HG03039 (cell line): ENCODE measurements around the gene TNFAIP8L2.
"Not testable (repeated sequence)": the region's sequence is repeated elsewhere in the genome, so short reads cannot be mapped to it uniquely, and the experiment has no call there.

ENCODE experiments used
- ATAC-seq: cut with Tn5 transposase; IDR thresholded peaks from one replicate; pipeline ENCODE4 v1.9.1; 2021; ENCODE audit warnings: mild to moderate bottlenecking, moderate library complexity; ENCODE audit not compliant: unreplicated experiment

The TNFAIP8L2 gene

GRCh38 chr1:151187205-151187604 is 30.8 kb downstream of the TNFAIP8L2 start:
- ATAC-seq = no peak

GRCh38 chr1:151188667-151189066 is 32.2 kb downstream of the TNFAIP8L2 start:
- not testable (repeated sequence) for ATAC-seq

DNA sequence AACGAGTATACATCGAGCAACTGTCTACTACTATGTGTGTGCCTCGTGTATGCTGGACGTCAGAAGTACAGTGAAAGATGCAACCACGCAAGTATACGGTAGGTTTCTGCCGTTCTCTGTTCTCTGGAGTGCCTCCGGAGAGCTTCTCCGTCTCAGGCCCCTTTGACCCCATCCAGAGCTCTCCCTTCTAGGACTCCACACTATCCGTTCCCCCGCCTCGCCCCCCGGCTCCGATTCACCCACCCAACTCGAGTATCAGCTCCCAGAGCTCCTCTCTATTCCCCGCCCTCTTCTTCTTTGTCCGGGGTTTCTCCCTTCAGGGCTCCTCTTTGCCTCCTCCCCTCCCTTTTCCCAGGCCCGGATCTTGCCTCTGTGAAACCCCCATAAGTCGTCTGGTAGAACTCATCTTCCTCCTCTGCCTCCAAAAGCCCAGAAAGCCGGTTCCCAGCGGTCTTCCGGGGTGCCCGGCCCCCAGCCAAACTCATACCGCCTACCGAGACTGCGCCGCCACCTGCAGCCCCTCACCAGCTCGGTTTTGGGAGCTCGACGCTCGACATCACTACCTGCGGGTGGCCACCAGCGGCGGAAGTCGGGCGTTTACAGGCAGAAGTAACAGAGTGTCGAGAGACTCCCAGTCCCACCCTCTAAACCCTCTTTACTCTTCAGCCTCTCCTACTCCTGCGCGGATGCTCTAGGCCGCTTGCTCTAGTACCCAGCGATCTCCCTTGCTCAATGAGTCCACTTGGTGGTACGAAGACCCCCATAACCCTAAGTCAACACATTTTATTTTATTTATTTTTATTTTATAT is 33.4 kb downstream of the TNFAIP8L2 start, which contains the start of gene VPS72:
Gene VPS72 (minus strand): TSS at position 561 of the 809 bp plus-strand sequence. CDS start 76 bp downstream, at position 485.
- ATAC-seq = peak; percentile 80

- ATAC-seq = no peak
Observed at GRCh38 chr1:151192047-151192446, 35.6 kb downstream of the TNFAIP8L2 start.

GRCh38 chr1:151193304-151193703 is 36.9 kb downstream of the TNFAIP8L2 start:
- ATAC-seq = no peak

DNA sequence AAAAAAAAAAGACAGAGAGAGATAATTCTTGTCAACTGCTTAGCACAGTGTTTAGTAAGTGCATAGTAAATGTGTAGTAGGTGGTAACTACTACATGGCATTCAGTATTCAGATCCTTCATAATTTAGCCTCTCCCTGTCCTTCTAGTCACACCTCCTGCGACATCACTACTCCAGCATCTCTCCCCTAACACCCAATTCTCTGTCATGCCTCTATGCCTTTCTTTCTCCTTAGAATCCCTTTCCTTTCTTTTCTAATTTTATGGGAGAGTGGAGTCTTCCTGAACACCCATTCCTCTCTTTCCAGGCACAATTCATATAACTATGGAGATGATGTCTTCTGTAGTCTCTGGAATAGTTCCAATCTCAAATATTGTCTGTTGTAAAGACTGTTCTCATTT is 37.4 kb downstream of the TNFAIP8L2 start:
- no peak for ATAC-seq

DNA sequence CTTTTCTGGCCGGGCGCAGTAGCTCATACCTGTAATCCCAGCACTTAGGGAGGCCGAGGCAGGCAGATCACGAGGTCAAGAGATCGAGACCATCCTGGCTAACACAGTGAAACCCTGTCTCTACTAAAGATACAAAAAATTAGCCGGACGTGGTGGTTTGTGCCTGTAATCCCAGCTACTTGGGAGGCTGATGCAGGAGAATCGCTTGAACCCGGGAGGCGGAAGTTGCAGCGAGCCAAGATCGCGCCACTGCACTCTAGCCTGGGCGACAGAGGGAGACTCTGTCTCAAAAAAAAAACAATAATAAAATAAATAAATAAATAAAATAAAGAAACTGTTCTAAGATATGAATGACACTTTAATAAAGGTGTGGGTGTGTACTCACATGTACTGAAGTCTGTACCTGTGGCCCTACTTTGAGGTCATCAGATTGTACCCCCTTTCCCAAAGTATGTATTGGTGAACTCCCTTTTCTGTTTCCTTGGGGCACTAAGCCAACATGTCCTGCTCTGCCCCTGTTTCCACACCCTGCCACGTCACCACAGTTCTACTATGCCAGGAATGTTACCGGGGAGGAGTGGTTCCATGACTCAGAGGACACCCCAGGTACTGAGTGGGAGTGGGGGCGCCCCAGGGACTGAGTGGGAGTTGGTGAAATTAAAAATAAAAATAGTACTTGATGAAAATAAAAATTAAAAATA is 38.6 kb downstream of the TNFAIP8L2 start:
- not testable (repeated sequence) for ATAC-seq

DNA sequence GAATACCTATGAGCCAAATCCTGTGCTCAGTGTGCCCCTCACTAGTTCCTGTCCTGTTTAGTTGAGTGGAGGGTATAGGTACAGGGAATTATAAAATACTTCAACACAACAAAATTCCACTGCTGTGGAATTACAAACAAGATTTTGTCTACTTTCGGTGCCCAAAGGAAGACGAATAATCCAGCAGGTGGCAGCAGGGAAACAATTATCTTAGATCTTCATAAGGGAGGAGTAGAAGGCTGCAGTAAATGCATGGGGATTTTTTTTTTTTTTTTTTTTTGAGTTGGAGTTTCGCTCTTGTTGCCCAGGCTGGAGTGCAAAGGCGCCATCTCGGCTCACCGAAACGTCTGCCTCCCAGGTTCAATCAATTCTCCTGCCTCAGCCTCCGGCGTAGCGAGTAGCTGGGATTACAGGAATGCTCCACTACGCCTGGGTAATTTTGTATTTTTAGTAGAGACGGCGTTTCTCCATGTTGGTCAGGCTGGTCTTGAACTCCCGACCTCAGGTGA is 39.9 kb downstream of the TNFAIP8L2 start:
- no peak for ATAC-seq

DNA sequence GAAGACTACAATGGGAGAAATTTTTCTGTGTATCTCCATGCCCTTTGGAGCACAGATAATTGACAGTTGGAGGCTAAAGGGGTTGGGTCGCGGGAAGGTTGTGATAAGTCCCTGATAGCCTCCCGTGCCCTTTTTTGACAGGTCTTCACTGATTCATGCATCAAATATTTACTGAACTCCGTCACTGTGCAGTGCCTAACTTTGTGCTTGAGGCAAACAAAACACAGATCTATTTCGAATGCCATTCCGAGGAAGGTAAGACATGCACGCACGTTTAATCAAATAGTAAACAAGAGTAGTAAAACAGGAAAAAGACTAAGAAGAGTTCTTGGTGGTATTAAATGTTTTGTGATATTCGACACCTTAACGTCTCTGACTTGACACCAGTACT is 41.4 kb downstream of the TNFAIP8L2 start:
- ATAC-seq = no peak

GRCh38 chr1:151198254-151199127 is 42.0 kb downstream of the TNFAIP8L2 start, which contains the start of gene PIP5K1A:
TSS of gene PIP5K1A (plus strand) at chr1:151198552. CDS start at chr1:151198997, 445 bp downstream.
- peak; percentile 75 for ATAC-seq

DNA sequence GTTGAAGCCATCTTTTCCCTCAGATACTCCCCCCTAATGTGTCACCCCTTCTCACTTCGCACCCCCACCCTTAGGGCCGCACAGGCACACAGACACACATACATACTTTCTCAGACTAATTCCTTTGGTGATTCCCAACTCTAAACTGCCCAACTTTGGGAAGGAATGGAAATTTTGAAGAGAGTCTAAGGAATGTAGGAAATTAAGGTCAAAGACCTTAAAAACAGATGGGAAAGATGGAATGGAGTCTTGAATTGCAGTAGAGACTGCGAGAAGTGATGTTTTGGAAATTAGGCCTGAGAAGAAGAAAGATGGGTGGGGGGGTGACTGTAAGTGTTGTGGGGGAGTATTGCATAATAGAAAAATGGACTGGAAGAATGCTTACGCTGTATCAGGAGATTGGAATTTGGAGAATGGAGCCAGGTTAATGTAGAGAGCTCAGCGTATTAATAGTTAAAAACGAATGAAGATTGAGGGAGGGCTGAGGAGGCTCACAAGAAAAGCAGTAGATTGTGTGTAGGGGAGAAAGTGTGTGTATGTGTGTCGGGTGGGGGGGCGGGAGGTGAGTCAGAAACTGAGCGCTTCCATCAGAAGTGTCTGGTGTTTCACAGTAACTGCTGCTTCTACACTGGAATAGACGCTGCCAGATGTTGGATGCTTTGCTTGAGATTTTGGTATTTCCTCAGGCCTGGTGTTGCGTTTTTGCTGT is 43.6 kb downstream of the TNFAIP8L2 start:
- no peak for ATAC-seq

- not testable (repeated sequence) for ATAC-seq
Observed at GRCh38 chr1:151205381-151205965, 49.0 kb downstream of the TNFAIP8L2 start.
